Stimulated activated CD4-positive, alpha-beta T cell treated with anti-CD3 and anti-CD28 coated beads, Interleukin-15, amount 100 ng/mL, for 48 hours (primary cell): ENCODE measurements around the gene CORO6.

Experiments
- DNase-seq, 2 donors: peaks; one replicate each; pipeline ENCODE4 v3.0.0-alpha.2; 2020; ENCODE audit warnings: low read depth in 2 of 2

CORO6 gene

DNA sequence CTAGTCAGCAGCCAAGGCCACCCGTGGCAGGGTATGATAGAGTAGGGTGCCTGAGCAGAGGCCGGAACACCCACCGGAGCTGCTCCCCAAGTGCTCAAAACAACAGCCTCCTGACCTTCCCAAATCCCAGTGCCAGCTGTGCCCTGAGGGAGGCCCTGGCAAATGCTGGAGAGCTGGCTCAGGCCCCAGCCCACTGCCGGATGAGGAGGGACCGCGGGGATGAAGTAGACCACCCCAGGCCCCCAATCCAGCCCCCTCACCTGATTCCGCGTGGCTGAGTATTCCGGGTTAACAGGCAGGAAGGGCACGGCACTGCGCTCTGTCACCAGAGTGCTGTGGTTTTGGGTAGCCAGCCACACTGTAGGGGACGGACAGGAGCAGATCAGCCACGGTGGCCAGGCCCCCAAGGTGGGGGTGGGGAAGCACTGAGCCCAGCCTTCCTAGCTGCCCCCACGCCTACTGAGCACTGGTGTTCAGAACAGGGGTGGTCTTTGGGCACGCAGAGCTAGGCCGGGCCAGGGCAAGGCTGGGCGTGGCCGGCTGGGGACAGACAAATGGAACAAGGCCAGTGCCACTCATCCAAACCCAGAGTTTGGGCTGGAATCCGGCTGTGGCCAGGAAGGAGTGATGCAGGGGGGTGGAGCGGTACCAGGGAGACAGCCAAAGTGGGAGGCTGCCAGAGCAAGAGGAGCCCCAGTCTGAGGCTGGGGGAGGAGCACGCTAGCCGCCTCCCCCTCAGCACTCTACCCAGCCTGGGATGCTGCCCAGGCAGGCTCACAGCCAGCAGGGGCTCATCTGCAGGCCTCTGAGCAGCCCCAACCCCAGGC lies 45.1 kb downstream of the CORO6 start:
- DNase-seq = no peak

DNA sequence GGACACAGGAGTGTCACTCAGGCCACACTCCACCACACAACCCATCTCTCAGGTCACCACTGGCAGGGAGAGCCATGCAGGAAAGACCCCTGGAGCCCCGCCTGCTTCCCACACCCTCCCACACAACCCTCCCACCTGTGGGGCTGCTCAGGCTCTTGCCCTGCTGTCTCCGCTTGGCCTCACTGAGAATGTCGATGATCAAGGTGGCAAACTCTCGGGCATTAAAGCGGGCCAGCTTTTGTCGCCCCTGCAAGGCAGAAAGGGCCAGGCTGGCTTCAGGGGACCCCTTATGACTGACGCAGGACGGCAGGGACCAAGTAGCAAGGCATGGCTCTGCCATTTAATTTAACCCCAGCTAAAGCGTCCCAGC lies 45.7 kb downstream of the CORO6 start:
- no peak for DNase-seq

DNA sequence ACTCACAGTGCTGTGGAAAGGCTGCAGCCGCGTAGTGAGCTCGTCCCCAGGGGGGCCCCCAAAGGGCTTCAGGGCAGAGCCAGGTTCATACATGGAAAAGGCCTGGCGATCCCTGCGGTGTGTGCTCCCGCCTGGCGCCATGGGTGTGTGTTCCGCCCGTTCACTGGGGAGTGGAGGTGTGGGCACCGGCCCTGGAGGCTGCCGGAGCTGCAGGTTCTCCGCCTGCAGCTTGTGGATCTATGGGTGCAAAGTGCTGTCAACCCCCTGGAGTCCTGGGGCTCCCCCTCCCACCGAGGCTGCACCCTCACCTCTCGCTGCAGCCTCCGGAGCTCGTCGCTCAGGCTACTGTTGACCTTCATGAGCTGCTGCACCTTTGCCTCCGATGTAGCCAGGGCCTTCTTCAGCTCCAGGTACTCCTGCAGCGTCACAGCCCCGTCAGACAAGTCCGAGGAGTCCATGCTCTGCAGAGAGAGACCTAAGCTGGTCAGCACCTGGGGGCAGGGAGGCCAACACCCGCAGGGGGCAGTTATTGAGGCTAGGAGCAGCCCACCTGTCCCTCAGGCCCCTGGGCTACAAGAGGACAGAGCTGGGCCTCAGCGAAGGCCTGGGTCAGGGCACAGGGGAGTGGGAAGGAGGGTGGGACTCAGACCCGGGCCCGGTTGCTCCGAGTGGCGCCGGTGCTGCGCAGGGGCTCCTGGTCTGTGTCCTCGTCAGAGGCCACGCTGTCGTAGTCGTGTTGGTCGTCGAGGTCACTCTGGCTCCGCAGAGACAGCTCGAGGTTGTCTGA lies 46.3 kb downstream of the CORO6 start:
- DNase-seq = no peak

DNA sequence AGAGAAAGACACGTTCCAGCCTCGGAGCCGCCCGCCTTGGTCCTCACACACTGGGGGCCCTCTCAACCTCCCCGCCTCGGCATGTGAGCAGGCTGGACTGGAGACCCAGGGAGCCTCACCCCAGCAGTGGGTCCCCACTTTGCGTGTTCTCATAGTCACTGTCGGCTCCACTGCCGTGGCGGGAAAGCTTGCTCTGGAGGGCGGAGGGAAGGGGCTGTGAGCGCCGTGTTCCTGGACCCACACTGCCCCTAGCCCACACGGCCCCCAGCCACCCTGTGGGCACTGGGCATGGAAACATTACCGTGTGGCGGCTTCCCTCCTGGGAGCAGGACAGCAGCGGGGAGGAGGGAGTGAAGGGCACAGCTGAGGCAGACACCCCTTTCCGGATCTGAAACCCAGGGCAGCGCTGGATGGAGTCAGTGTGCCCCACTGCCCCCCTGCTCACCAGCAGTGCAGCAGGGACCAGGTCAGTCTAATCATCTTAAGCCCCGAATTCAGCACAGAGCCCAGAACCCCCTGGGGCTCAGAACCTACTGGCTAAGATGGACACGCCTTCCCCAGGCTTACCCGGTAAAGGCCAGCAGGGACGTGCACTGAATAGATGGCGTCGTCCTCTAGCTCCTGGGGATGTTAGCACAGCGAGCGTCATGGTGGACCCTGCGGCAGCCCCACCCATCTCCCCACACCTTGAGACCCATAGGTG lies 47.0 kb downstream of the CORO6 start:
- DNase-seq = no peak

DNA sequence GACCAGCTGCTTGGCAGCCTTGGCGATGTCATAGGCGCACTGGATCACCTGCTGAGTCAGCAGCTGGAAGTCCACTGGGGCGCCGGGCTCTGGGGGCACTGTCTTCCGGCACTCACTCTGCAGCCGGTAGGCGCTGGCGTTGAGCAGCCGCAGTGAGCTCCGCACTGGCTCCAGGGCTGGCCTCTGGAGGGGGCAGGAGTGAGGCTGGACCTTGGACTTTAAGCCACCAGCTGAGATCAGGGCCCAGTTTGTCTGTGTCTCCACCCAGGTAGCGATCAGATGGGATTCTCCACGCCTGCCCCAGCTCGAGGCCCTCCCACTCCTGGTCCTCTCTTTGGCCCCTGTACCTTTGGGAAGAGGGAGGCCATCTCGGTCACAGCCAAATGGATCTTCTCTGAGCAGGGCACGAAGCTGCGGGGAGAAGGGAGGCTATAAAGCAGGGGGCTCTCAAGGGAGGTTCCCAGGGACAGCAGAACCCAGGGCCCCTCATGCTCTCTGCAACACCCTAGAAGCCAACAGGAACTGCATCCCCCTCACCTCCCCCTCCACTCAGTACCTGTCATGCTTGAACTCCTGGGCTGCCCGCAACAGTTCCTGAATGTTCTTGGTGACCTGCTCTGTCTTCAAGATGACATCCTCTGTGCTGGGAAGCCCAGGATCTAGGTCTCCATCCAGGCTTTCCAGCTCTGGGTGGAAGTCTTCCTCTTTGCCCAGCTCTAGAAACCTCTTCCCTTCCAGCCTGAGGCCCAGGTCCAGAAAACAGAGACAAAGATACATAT lies 47.8 kb downstream of the CORO6 start:
- no peak for DNase-seq

DNA sequence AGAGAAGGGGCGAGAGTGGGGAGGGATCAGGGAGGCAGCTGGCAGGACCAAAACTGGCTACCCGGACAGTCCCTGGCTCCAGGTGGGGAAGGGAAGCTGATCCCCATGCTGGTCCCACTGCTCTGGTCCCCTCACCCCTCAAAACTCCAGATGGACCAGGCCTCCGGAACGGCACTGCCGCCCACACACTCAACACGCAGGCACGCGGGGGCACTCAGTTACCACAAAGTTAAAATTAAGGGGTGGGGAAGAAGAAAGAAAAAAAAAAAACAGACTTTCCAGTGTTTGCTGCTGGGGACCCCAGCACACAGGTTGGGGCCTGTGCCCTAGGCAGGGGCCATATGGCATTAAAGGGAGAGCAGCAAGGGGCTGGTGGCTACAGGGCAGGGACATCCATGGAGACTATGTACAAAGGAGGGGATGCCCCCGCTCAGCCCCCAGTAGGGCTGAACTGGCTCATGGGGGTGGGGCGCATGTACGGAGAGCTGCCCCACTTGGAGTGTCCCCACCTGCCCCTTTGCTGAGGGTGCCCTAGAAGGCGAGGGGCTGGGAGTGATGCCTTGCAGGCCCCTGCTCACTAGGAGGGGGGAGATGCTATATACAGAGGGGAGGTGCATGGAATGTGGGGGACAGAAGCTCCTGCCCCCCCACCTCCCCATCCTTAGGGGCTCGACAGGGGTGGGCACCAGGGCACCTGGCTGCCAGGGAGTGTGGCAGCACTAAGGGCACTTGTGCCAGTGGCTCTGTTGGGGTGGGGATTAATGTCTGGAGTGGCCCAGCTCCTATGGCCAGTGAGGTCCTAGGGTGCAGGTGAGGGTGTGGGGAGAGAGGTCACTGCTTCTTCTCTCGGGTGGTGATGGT lies 48.6 kb downstream of the CORO6 start:
- DNase-seq = no peak

DNA sequence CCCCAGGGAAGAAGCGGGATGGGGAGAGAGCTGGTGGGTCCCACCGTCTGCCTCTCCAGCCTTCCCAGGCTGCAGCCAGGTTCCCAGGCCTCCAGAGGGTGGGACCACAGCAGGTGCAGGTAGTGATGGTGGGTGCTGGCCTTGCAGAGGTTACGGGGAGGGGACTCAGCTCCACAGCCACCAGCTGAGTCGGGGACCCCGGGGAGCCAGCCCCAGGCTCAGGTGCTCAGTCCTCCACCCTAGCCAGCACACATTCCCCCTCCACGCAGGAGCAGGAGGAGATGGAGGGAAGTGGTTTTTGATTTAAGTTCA lies 49.2 kb downstream of the CORO6 start:
- DNase-seq = no peak

DNA sequence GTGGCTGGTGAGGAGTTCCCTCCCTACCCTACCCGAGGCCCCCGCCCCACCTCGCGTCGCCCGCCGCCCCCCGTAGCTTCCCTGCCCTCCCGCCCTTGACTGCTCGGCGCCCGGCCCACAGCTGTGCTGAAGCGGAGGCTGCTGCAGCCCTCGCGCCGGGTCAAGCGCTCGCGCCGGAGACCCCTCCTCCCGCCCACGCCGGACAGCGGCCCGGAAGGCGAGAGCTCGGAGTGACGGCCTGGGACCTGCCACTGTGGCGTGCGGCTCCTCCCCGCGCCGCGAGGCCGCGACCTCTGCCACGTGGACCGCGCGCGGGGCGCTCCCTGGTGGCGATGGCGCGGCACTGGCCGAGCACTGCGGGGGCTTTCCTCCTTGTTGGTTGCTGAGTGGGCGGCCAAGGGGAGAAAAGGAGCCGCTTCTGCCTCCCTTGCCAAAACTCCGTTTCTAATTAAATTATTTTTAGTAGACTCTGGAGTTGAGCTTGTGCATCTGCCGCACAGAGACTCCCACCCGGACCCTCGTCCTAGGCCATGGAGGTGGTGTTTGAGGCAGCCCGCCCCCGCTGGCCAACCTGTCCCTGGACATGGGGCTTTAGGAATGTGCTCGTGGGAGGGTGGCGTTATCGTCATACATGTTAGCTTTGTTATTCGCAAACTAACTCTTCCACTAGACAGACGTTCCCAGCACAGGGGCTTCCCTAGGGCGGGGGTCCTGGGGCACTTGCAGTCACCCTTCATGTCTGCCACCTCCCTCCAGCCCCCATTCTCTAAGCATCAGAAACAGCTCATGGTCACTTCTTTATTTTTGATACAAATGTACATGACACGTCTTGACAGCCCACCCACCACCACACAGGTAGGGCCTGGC lies 49.8 kb downstream of the CORO6 start:
- peak in 1 of 2 donors; percentile 54 for DNase-seq

DNA sequence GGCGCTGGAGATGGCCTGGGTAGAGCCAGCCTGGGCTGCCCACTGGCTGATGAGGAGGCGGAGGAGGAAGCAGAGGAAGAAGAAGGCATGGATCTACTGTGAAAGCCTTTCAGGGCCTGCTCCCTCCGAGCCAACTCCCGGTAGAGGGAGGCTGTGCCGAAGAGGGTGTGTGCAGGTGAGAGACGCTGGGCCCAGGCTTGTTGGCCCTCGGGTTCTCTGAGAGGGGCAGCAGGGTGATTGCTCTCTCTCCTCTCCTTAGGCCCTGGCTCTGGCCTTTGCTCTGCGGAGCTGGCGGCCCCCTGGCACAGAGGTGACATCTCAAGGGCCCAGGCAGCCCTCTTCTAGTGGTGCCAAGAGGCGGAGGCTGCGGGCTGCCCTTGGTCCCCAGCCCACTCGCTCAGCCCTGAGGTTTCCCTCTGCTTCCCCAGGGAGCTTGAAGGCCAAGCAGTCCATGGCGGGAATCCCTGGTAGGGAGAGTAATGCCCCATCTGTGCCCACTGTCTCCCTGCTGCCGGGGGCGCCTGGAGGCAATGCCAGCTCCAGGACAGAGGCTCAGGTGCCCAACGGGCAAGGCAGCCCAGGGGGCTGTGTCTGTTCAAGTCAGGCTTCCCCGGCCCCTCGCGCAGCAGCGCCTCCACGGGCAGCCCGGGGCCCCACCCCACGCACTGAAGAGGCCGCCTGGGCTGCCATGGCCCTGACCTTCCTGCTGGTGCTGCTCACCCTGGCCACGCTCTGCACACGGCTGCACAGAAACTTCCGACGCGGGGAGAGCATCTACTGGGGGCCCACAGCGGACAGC lies 50.6 kb downstream of the CORO6 start:
- no peak for DNase-seq

DNA sequence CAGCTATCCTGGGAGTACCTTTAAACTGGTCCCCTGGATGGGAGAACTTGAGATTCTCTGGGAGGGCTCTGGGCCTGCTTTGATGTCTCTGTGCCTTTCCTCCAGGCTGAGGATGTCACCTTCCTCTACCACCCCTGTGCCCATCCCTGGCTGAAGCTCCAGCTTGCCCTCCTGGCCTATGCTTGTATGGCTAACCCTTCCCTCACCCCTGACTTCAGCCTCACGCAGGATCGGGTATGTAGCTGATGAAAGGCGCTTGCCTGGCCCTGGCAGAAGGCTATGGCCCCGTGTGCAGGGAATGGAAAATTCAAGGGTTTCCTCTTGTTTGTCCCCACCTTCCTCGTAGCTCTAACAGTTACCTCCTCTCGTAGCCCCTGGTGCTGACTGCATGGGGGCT lies 51.2 kb downstream of the CORO6 start:
- no peak for DNase-seq

DNA sequence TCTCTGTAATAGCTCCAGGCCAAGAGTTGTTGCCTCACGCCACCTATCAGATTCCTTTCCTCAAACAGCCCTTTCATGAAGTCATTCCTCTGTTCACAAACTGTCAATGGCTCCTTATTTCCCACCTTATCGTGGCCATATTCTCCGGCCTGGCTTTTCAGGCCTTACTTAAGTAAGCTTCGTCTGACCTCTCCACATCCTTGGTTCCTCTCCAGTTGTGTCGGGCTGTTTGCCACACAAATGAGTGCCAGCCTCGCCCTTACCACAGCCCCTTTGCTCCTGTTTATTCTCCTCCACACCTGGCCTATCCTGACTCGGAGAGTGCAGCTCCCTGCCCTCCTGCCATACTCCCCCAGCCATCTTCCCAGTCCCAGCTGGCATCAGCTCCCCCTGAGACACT lies 52.2 kb downstream of the CORO6 start:
- DNase-seq = no peak

DNA sequence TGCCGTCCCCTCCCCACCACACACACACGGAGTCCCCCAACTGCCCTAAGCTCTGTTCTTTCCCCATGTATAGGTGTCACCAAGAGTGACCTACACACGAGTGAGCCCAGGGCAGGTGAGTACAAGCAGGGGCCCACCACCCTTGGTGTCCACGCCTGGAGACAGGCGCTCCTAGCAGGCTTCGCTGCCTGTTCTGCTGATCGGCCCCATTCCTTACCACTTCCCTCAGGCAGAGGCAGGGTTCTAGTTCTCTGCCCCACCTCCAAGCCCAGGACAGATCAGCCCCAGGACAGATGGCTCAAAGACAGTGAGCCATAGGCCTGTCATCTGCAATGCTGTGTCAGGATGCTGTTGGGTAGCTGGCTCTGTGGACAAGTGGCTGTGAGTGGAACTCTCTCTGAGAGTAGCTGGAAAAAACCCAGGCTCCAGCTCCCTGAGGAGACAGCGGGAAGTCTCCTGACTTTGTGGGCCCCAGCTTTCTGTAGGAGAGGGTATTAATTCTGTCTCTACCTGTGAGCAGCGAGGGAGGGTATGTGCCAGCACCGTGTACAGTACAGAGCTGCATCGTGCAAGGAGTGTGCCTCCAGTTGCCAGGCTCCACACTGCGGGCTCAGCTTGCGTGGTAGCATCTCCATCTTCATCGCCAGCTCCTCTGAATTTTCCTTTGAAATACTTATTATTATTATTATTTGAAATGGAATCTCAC lies 53.3 kb downstream of the CORO6 start:
- DNase-seq = no peak

DNA sequence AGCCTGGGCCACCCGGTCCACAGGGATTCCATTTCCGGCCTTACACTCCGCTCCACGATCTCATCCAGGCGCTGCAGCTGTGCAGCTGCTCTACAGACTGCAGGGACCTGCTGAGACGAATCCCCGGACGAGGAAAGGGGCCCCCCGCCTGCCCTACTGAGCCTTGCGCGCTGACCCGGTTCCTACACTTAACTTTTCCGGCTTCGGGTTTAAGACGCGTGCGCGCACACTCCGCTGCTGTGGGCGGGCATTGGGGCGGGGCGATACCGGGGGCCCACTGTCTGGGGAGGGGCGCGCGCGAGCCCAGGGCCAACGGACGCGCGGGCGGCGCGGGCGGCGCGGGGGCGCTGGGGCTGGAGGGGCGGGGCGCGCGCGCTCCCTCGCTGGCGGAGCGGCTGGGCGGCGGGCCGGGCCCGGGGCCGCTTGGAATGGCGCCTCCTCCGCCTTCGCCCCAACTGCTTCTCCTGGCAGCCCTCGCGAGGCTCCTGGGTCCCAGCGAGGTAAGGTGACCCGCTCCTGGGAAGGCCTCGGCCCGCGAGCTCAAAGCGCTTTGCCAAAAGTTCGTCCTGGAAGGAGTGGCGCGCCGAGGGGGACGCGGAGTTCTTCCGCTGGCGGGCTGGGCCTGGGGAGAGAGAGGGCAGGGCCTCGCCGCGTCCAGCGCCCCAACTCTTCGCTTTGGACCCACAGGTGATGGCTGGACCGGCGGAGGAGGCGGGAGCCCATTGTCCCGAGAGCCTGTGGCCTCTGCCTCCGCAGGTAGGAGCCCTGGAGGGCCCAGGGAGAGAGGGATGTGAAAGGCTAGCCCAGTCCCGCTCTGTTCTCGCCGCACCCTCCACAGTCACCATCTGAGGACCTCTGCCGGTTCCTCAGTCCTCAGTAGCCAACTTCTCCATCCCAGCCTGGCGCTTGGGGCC lies 54.1 kb downstream of the CORO6 start, which contains the start of gene TP53I13:
TP53I13 (plus strand) TSS at position 371 of the 914 bp plus-strand sequence; CDS start at position 429, 58 bp downstream.
- DNase-seq = peak in 1 of 2 donors; percentile 85

DNA sequence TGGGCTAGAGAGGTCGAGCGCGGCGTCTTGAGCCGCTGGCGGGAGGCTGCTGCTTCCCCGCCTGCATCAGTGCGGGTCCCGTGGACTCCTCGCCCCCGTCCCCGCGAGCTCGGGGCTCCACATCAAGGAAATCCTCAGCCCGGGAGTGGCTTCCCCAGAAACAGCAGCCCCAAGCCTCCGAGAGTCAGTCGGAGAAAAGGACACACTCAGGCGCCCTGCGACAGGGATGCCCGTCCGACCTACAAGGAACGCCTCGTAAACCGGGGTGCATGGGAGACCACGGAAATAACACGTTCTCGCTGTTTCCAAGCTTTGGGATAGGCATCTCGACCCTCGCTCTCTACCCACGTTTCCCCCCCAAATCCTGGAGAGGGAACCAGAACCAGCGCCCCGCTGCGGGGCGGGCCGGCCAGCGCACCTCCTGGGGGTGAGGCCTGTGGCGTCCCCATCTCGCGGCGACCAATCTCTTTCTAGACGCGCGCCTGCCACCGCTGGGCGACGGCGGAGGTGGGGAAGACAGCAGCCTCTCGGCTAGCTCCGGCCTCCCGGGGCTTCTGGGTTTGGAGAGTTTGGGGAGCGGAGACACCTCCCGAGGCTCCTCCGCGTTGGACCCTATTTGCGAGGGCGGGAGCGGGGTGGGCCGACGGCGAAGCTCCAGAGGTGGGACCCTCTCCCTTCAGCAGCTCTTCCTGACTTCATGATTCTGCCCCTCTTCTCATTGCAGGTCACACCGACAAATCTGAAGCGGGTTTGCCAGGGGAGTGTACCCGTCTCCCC lies 55.0 kb downstream of the CORO6 start:
- DNase-seq = peak in 1 of 2 donors; percentile 72

DNA sequence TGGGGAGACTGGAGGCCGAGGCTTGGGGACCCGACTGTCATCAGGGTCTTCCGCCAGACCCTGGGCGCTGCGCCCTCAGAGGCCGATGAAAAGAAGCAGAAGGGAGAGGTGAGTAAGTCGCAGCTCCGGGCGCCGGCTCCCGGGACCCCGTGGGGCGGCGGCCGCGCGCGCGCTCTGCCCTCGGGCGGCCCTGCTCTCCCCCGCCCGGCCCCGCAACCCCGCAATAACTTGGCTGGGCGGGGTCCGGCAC lies 55.5 kb downstream of the CORO6 start:
- no peak for DNase-seq

DNA sequence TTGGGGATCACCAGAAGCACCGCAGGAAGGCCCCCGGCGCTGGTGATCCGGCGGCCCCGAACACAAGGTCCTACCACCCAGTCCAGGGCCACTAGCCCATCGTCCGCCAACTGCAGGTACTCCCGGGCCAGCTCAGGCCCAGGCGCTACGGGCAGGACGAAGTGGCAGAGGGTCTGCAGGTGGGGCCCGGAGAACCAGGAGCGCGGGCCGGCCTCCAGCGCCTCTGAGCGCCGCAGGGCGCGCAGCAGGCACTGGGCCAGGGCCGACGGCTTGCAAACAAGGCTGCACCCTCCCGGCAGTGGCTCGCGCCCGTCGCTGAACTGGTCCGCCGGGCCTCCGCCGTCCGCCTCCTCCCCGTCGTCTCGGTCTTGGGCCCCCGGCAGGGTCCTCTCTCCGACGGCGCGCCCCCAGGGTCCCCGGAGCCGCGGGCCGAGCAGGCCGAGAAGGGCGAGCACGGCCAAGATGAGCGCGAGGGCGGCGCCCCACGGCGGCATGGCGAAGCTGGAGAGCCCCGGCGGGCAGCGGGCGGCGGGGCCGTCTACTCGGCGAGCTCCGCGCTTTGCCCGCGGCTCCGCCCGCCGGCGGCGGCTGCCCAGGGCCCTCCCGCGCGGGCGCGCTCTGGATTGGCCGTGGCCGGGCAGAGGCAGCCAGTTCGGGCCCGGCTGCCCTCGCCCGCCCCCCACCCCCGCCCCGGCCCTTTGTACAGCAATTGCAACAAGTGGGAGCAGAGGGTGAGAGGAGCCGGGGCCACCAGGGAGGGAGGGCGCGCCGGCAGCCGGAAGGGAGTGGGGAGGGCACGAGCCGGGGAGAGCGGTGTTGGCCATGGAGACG lies 56.0 kb downstream of the CORO6 start, which contains the start of gene ABHD15:
ABHD15 (minus strand) TSS at position 565 of the 831 bp plus-strand sequence; CDS start at position 494, 71 bp downstream.
- peak in 1 of 2 donors; percentile 50 for DNase-seq
